HG03521 (cell line): ENCODE measurements around the gene ARPIN.

ENCODE experiments used
- ATAC-seq: cut with Tn5 transposase; IDR thresholded peaks from one replicate; pipeline ENCODE4 v1.9.1; 2021; ENCODE audit warnings: mild to moderate bottlenecking, moderate library complexity; ENCODE audit not compliant: unreplicated experiment

Gene ARPIN

DNA sequence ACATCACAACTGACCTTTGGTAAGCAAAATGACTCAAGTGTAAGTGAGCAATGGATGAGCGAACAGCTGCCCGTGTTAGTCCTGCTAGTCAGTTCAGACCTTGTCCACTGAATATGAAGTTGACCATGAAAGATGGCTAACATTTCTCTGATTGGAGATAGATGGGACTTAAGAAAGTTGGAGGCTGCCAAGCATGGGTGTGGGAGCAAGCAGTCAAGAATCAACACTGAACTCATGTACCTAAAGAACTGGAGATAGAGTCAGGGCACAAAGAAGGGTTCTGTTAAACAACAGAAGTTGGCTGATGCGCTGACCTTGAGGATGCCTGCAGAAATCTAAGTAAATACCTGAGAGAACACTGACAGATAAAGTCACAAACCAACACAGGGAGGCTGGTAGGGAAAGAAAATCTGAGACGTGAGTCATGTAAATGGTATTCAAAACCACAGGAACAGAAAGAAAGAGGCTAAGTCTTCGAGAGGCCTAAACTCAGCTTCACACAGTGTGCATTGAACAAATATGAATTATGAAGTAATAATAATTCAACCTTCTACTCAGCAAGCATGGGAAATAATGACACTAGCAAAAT lies 67.4 kb downstream of the ARPIN start:
- no peak for ATAC-seq
